SU-DHL-6 (cell line): ENCODE data around the gene ZMYND10.

ENCODE experiments used
- H2AFZ ChIP-seq: fragments of 200-600 bp; sonication (generic); 2 replicates; pipeline ENCODE4 v1.6.1; 2014; ENCODE audit warnings: low read depth, mild to moderate bottlenecking, moderate library complexity, mixed read lengths, antibody characterized with exemption, low read length; ENCODE audit not compliant: severe bottlenecking
- H3F3A ChIP-seq: fragments of 200-600 bp; shearing (Covaris generic); 2 replicates; pipeline ENCODE4 v1.6.0; 2016; ENCODE audit warnings: antibody characterized with exemption, mild to moderate bottlenecking; ENCODE audit not compliant: insufficient read depth
- H3K27ac ChIP-seq: fragments of 200-600 bp; sonication (generic); 2 replicates; pipeline ENCODE4 v1.5.1; 2016; ENCODE audit warnings: low read depth, mild to moderate bottlenecking, low read length, moderate library complexity, mixed read lengths
- H3K27me3 ChIP-seq: fragments of 200-600 bp; sonication (generic), shearing (Covaris generic); 2 replicates; pipeline ENCODE4 v1.6.0; 2014; ENCODE audit warnings: mild to moderate bottlenecking, low read length
- H3K36me3 ChIP-seq: fragments of 200-600 bp; sonication (generic); 2 replicates; pipeline ENCODE4 v1.6.1; 2014; ENCODE audit warnings: mild to moderate bottlenecking, low read length, mixed read lengths
- H3K4me2 ChIP-seq: fragments of 300-600, 200-600 bp; shearing (Covaris generic), sonication (generic); 2 replicates; pipeline ENCODE4 v1.6.0; 2014; ENCODE audit warnings: low read length, low read depth, mild to moderate bottlenecking; ENCODE audit not compliant: poor library complexity, severe bottlenecking
- H3K4me3 ChIP-seq: fragments of 200-600 bp; sonication (generic); 2 replicates; pipeline ENCODE4 v1.5.1; 2014; ENCODE audit warnings: antibody characterized with exemption, low read length, mild to moderate bottlenecking, mixed read lengths; ENCODE audit not compliant: insufficient read depth, poor library complexity, severe bottlenecking
- H3K79me2 ChIP-seq: fragments of 200-600 bp; sonication (generic); 2 replicates; pipeline ENCODE4 v1.6.1; 2014; ENCODE audit warnings: mild to moderate bottlenecking, low read length, moderate library complexity; ENCODE audit not compliant: insufficient read depth
- H3K9ac ChIP-seq: fragments of 200-600 bp; sonication (generic); 2 replicates; pipeline ENCODE4 v1.7.0; 2014; ENCODE audit warnings: mild to moderate bottlenecking, low read length
- H3K9me2 ChIP-seq: fragments of 200-600 bp; sonication (generic); replicated peaks from 2 replicates; pipeline ENCODE4 v1.6.1; 2014; ENCODE audit warnings: low read length; ENCODE audit not compliant: insufficient read depth
- H3K9me3 ChIP-seq: fragments of 200-600 bp; sonication (generic); 2 replicates; pipeline ENCODE4 v1.6.1; 2014; ENCODE audit warnings: low read length, mixed read lengths; ENCODE audit not compliant: insufficient read depth
- H4K20me1 ChIP-seq: fragments of 200-600 bp; sonication (generic); 2 replicates; pipeline ENCODE4 v1.6.1; 2014; ENCODE audit warnings: low read depth, mild to moderate bottlenecking, antibody characterized with exemption, low read length, moderate library complexity, mixed read lengths
- CTCF ChIP-seq: fragments of 200-600 bp; sonication (generic); IDR thresholded peaks from one replicate; pipeline ENCODE4 v1.5.1; 2017; ENCODE audit warnings: antibody characterized with exemption, mild to moderate bottlenecking, low read length, moderate library complexity; ENCODE audit not compliant: insufficient read depth, poor library complexity, severe bottlenecking
- EZH2phosphoT487 ChIP-seq: fragments of 200-600 bp; sonication (generic), shearing (Covaris generic); conservative IDR thresholded peaks from 2 replicates; pipeline ENCODE4 v1.6.1; 2018; ENCODE audit warnings: mild to moderate bottlenecking, antibody characterized with exemption, low read length, moderate library complexity, mixed read lengths

ZMYND10 gene

GRCh38 chr3:50354186-50354764, 8.7 kb upstream of the ZMYND10 start:
- H3K4me2 ChIP-seq = no peak overlapping the region
- TF ChIP-seq CTCF = no peak
- no peak for TF ChIP-seq EZH2phosphoT487
- no peaks in the 10 kb centered on the region for H3K27me3 ChIP-seq
- H3K9me2 ChIP-seq = no peaks in the 10 kb centered on the region
- no peaks in the 10 kb centered on the region for H4K20me1 ChIP-seq
- H3K27ac ChIP-seq = no peak overlapping the region
- no peak overlapping the region for H3K4me3 ChIP-seq
- no peaks in the 10 kb centered on the region; the same call in 1 of the 2 replicates for H3F3A ChIP-seq
- H3K36me3 ChIP-seq = no peaks in the 10 kb centered on the region
- no peak overlapping the region for H2AFZ ChIP-seq
- no peak overlapping the region for H3K9ac ChIP-seq
- H3K79me2 ChIP-seq = peaks cover 45% of the 10 kb centered on the region
- no peaks in the 10 kb centered on the region for H3K9me3 ChIP-seq

- no peaks in the 10 kb centered on the region for H3K27me3 ChIP-seq
Observed at GRCh38 chr3:50353245-50354004, 7.9 kb upstream of the ZMYND10 start.

GRCh38 chr3:50352781-50353180, 7.2 kb upstream of the ZMYND10 start:
- TF ChIP-seq EZH2phosphoT487 (no peak), CTCF (no peak)
- no peak overlapping the region for H3K27ac ChIP-seq
- H3K9ac ChIP-seq = no peak overlapping the region
- H3K27me3 ChIP-seq = no peaks in the 10 kb centered on the region
- no peaks in the 10 kb centered on the region for H4K20me1 ChIP-seq
- no peak overlapping the region for H2AFZ ChIP-seq
- no peak overlapping the region for H3K4me3 ChIP-seq
- no peaks in the 10 kb centered on the region for H3K9me2 ChIP-seq
- H3F3A ChIP-seq = no peaks in the 10 kb centered on the region; the same call in 1 of the 2 replicates
- peaks cover 30% of the 10 kb centered on the region for H3K79me2 ChIP-seq
- no peak overlapping the region for H3K4me2 ChIP-seq
- no peaks in the 10 kb centered on the region for H3K36me3 ChIP-seq
- H3K9me3 ChIP-seq = no peaks in the 10 kb centered on the region

More at GRCh38 chr3:50353245-50354004, 7.9 kb upstream of the ZMYND10 start:
- TF ChIP-seq EZH2phosphoT487 (no peak), CTCF (no peak)
- H3K9me3 ChIP-seq = no peaks in the 10 kb centered on the region
- no peak overlapping the region for H3K9ac ChIP-seq
- no peaks in the 10 kb centered on the region for H3K36me3 ChIP-seq
- peaks cover 37% of the 10 kb centered on the region for H3K79me2 ChIP-seq
- no peak overlapping the region for H3K27ac ChIP-seq
- H3F3A ChIP-seq = no peaks in the 10 kb centered on the region; the same call in 1 of the 2 replicates
- no peaks in the 10 kb centered on the region for H4K20me1 ChIP-seq
- H3K4me3 ChIP-seq = no peak overlapping the region
- H3K9me2 ChIP-seq = no peaks in the 10 kb centered on the region
- no peak overlapping the region for H2AFZ ChIP-seq
- no peak overlapping the region for H3K4me2 ChIP-seq
